SJSA1 (cell line): ENCODE measurements around the gene RCOR2. TPM values are rescaled to one million over a fixed set of nuclear protein-coding genes. Genes with fewer than 3 reads are reported as not detected.
A peak's percentile ranks its signal among the peaks of the same experiment; 100 is the strongest.

Source experiments
- DNase-seq, 2 experiments: peaks; one replicate each; pipeline ENCODE4 v3.0.0-alpha.2; 2015 to 2020; ENCODE audit warnings: low spot score in 2 of 2, low read depth in 1 of 2
- H3K27ac ChIP-seq: fragments of 250-450 bp; sonication (Bioruptor Pico); 2 replicates; pipeline ENCODE4 v1.5.1; 2020; ENCODE audit warnings: mild to moderate bottlenecking, moderate library complexity
- H3K27me3 ChIP-seq: fragments of 250-450 bp; sonication (Bioruptor Pico); replicated peaks from 2 replicates; pipeline ENCODE4 v1.5.1; 2020; ENCODE audit warnings: mild to moderate bottlenecking, moderate library complexity
- H3K36me3 ChIP-seq: fragments of 250-450 bp; sonication (Bioruptor Pico); 2 replicates; pipeline ENCODE4 v1.5.1; 2020; ENCODE audit warnings: mild to moderate bottlenecking
- H3K4me1 ChIP-seq: fragments of 250-450 bp; sonication (Bioruptor Pico); replicated peaks from 2 replicates; pipeline ENCODE4 v1.6.1; 2021; ENCODE audit warnings: mild to moderate bottlenecking
- H3K4me3 ChIP-seq: fragments of 250-450 bp; sonication (Bioruptor Pico); 2 replicates; pipeline ENCODE4 v1.5.1; 2020; ENCODE audit warnings: mild to moderate bottlenecking
- H3K9me3 ChIP-seq: fragments of 250-450 bp; sonication (Bioruptor Pico); replicated peaks from 2 replicates; pipeline ENCODE4 v1.5.1; 2020; ENCODE audit warnings: mild to moderate bottlenecking
- total RNA-seq: library from RNA; depleted of rRNA; stranded (reverse); fragments of >200 nt; shearing (Covaris generic); gene quantifications from 2 replicates; pipeline ENCODE4 v1.2.3, GENCODE V29; 2014

Gene RCOR2
- total RNA-seq, 1 experiment from 2014 or later: 1.6 TPM

GRCh38 chr11:63938479-63939396 lies 21.8 kb upstream of the RCOR2 start, which contains the start of gene NAA40:
NAA40 (plus strand) TSS chr11:63939002; CDS start chr11:63939097, 95 bp downstream.
- Histone ChIP-seq H3K4me3 (peak within 1 kb of the TSS; percentile 60), H3K9me3 (no peaks in the 10 kb centered on the region), H3K27me3 (no peaks in the 10 kb centered on the region), H3K36me3 (peaks cover 19% of the 10 kb centered on the region), H3K27ac (no peak within 1 kb of the TSS), H3K4me1 (peaks cover 23% of the 10 kb centered on the region)
- peak; percentile 99 for DNase-seq

- no peak for DNase-seq
- H3K9me3 ChIP-seq: no peaks in the 10 kb centered on the region
- peak overlapping the region; percentile 60 for H3K4me3 ChIP-seq
- H3K4me1 ChIP-seq: peaks cover 30% of the 10 kb centered on the region
- no peak overlapping the region for H3K27ac ChIP-seq
- H3K36me3 ChIP-seq: peaks cover 16% of the 10 kb centered on the region
- H3K27me3 ChIP-seq: no peaks in the 10 kb centered on the region
Measured at GRCh38 chr11:63937713-63938478, 20.9 kb upstream of the RCOR2 start.

DNA sequence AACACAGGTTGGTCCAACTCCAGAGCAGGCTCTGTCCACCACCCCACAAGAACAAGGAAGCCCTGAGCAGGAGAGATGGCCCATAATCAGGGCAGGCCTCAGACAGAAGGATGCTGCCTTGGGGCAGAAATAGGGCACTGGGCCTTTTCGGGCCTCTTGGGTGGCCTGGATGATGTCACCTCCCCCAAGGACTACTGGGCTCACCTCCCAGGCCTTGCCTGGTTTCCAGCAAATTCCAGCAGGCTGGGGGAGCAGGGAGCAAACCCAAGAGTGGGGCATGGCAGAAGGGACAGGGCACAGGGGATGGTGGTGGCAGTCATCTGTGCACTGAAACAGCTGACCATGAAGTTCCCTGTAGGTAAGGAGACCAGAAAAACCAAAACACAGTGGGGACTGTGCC lies 16.5 kb upstream of the RCOR2 start:
- H3K4me1 ChIP-seq: peaks cover 26% of the 10 kb centered on the region
- no peaks in the 10 kb centered on the region for H3K36me3 ChIP-seq
- DNase-seq: peak; percentile 58 to 81
- H3K4me3 ChIP-seq: no peak overlapping the region
- 0 out of 2 replicates have a peak overlapping the region, but pooled peaks have one; percentile 6 for H3K27ac ChIP-seq
- no peaks in the 10 kb centered on the region for H3K27me3 ChIP-seq
- no peaks in the 10 kb centered on the region for H3K9me3 ChIP-seq

DNA sequence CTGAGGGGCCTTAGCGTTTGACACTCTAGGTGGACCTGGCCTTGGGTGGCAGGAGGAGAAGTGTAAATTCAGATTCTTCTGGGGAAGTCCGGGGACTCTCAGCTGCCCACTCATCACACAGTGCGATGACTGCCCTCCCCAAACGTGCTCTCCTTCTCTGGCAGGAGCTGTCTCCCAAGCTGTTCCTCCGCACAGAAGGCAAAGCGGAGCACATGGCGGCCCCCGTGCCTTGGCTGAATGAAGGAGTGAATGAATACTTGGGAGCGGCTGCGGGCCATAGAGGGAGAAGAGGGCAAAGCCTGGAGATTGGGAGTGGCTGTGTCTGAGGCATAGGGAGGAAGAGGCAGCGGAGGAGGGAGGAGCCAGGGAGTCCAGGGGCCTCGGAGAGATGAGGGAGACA lies 14.9 kb upstream of the RCOR2 start:
- no peaks in the 10 kb centered on the region for H3K36me3 ChIP-seq
- H3K4me1 ChIP-seq: peaks cover 20% of the 10 kb centered on the region
- no peak overlapping the region for H3K27ac ChIP-seq
- H3K9me3 ChIP-seq: no peaks in the 10 kb centered on the region
- DNase-seq: no peak
- H3K4me3 ChIP-seq: no peak overlapping the region
- H3K27me3 ChIP-seq: no peaks in the 10 kb centered on the region

DNA sequence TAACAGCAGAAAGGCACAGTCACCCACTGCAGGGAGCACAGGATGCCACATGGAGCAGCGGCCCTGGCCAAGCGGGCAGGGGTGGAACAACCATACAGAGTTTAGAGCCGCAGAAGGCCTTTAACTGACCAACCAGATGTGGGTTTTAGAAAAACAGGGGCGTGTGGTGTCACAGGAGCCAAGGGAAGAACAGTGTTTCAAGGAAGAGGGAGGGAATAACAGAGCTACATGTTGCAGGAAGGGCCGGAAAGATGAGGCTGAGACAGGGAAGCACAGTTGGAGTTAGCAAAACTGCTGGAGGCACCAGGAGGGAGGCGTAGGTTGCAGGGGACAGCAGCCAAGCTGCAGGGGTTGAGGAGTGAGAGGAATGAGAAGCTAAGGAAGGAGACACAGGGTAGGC lies 14.1 kb upstream of the RCOR2 start:
- H3K36me3 ChIP-seq: no peaks in the 10 kb centered on the region
- peaks cover 20% of the 10 kb centered on the region for H3K4me1 ChIP-seq
- H3K9me3 ChIP-seq: no peaks in the 10 kb centered on the region
- H3K4me3 ChIP-seq: no peak overlapping the region
- no peak overlapping the region for H3K27ac ChIP-seq
- DNase-seq: no peak
- H3K27me3 ChIP-seq: no peaks in the 10 kb centered on the region

DNA sequence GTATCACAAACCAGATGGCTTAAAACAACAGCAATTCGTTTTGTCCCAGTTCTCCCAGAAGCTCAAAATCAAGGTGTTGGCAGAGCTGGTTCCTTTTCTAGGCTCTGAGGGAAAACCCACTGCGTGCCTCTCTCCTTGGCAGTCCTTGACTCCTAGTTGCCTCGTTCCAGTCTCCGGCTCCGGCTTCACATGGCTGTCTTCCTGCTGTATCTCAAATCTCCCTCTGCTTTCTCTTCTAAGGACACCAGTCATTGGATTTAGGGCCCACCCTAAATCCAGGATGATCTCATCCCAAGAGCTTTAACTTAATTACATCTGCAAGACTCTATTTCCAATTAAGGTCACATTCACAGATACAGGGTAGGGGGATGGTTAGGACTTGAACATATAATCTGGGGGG lies 12.7 kb upstream of the RCOR2 start:
- no peaks in the 10 kb centered on the region for H3K27me3 ChIP-seq
- no peak overlapping the region for H3K4me3 ChIP-seq
- no peaks in the 10 kb centered on the region for H3K9me3 ChIP-seq
- no peak for DNase-seq
- no peak overlapping the region for H3K27ac ChIP-seq
- no peaks in the 10 kb centered on the region for H3K36me3 ChIP-seq
- peaks cover 16% of the 10 kb centered on the region for H3K4me1 ChIP-seq

DNA sequence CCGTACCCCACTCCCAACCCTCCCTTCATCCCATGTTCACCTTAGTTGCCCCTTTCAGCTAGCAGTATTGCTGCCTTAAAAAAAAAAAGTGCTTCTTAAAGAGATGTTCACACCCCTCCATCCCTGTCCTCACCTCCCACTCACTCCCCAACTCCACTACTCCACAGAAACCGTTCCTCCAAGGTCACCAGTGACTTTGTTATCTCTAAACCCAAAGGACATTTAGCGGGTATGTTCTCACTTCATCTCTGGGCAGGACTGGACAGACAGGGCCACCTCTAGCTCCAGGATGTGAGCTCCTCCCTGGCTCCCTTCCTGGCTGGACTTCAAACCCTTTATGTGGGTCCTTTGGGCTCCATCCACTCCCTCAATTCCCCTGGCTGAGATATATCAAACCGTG lies 6.4 kb upstream of the RCOR2 start:
- Histone ChIP-seq H3K27ac (no peak overlapping the region), H3K36me3 (no peaks in the 10 kb centered on the region), H3K27me3 (no peaks in the 10 kb centered on the region), H3K4me3 (no peak overlapping the region), H3K9me3 (peaks cover 6% of the 10 kb centered on the region; the same call in 1 of the 2 replicates), H3K4me1 (peaks cover 4% of the 10 kb centered on the region)
- no peak for DNase-seq

GRCh38 chr11:63922673-63923192 lies 5.8 kb upstream of the RCOR2 start:
- H3K4me3 ChIP-seq: no peak overlapping the region

GRCh38 chr11:63920939-63921417 lies 4.0 kb upstream of the RCOR2 start:
- no peaks in the 10 kb centered on the region for H3K27me3 ChIP-seq
- no peak for DNase-seq
- H3K36me3 ChIP-seq: no peaks in the 10 kb centered on the region

More at GRCh38 chr11:63922673-63923192, 5.8 kb upstream of the RCOR2 start:
- H3K27me3 ChIP-seq: no peaks in the 10 kb centered on the region
- H3K27ac ChIP-seq: no peak overlapping the region
- DNase-seq: no peak
- no peaks in the 10 kb centered on the region for H3K36me3 ChIP-seq
- peaks cover 10% of the 10 kb centered on the region for H3K4me1 ChIP-seq
- peaks cover 6% of the 10 kb centered on the region; the same call in 1 of the 2 replicates for H3K9me3 ChIP-seq

GRCh38 chr11:63920126-63920938 lies 3.4 kb upstream of the RCOR2 start:
- H3K36me3 ChIP-seq: no peaks in the 10 kb centered on the region
- peaks cover 6% of the 10 kb centered on the region; the same call in 1 of the 2 replicates for H3K9me3 ChIP-seq
- no peaks in the 10 kb centered on the region for H3K27me3 ChIP-seq
- no peak overlapping the region for H3K4me3 ChIP-seq
- DNase-seq: no peak
- peaks cover 27% of the 10 kb centered on the region for H3K4me1 ChIP-seq
- H3K27ac ChIP-seq: no peak overlapping the region

More at GRCh38 chr11:63920939-63921417, 4.0 kb upstream of the RCOR2 start:
- Histone ChIP-seq H3K9me3 (peaks cover 6% of the 10 kb centered on the region; the same call in 1 of the 2 replicates), H3K27ac (no peak overlapping the region), H3K4me1 (peaks cover 24% of the 10 kb centered on the region), H3K4me3 (no peak overlapping the region)

DNA sequence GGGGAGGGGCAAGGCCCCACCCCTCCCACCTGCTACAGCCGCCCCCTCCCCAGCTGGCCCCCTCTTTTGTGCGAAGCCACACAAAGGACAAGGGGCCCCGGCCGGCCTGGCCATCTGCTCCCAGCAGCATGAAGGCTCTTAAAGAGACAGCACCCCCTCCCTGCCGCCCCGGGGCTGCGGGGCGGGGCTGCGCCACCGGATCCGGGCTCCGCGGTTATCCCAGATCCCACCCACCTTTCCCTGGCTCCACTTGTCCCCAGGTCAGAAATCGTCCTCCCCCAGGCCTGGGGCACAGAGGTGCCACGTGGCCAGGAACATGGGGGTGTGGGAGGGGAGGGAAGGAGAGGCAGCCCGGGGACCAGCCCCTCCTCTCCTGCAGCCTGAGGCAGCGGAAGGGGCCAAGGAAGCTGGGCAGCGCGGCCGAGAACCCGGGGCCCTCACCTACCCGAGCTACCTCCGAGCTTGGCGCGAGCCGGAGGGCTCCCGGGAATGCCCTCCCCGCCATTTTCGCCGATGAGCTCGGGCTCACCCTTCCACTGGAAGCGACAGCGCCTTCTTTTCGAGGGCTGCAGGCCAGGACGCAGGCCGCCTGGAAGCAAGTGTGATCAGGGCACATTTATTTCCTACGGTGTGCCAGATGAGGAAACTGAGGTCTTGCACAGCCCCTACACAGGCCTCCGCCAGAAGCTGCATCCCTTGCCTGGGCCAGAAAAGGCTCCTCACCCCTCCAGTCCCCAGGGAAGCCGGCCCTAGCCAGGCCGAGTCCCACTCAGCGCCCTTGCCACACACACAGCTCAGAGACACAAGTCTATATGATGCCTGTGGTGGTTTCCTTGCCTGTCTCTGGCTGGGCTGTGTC lies 2.5 kb upstream of the RCOR2 start:
- Histone ChIP-seq H3K4me1 (peaks cover 27% of the 10 kb centered on the region), H3K9me3 (peaks cover 6% of the 10 kb centered on the region; the same call in 1 of the 2 replicates), H3K27ac (no peak overlapping the region), H3K27me3 (no peaks in the 10 kb centered on the region), H3K4me3 (no peak overlapping the region), H3K36me3 (no peaks in the 10 kb centered on the region)
- no peak for DNase-seq

DNA sequence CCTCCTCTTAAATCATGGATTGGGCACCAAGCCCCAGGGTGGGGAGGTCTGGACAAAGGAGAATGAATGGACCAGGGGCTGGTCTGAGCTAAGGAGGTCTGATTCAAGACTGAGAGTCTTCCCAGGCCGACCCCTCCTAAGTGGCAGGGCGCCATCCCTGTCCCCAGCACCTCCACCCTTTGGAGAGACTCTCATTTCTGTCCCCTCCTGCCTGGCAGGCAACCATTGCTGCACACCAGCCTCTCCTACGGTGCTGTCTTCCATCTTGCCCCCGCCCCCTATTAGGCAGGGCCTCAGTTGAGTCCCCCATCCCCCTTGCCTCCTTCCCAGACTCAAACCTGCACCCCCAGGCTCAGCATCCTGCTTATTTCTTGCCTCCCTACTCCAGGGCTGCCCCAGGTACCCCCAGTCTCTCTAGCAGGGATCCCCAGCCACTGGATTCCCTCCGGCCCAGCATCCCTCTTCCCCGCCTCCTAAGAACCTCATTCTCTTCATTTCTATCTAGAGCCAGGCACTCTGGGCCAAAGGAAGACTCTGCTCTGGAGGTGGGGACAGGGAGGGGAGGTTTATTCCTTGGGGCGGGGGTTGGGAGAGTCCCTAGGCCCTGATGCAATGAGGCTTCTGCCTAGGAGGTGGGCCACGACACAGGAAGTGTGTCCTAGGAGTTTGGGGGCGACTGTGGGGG lies 1.7 kb upstream of the RCOR2 start:
- no peak overlapping the region for H3K27ac ChIP-seq
- no peaks in the 10 kb centered on the region; the same call in 1 of the 2 replicates for H3K36me3 ChIP-seq
- no peak overlapping the region for H3K4me3 ChIP-seq
- H3K27me3 ChIP-seq: no peaks in the 10 kb centered on the region
- peaks cover 6% of the 10 kb centered on the region; the same call in 1 of the 2 replicates for H3K9me3 ChIP-seq
- no peak for DNase-seq
- H3K4me1 ChIP-seq: peaks cover 27% of the 10 kb centered on the region
